HL-60/S4 treated with retinoic acid at 250 ng/mL for 4 days and 3 days (cell line): ENCODE measurements around the gene EHF.

Experiments
- in situ Hi-C: fragments of 300-500 bp; cut with MboI; formaldehyde crosslinking; loops from 2 replicates; pipeline ENCODE4 v1.7.0; 2022; ENCODE audit warnings: low sequenced_read_pairs

The EHF gene

DNA sequence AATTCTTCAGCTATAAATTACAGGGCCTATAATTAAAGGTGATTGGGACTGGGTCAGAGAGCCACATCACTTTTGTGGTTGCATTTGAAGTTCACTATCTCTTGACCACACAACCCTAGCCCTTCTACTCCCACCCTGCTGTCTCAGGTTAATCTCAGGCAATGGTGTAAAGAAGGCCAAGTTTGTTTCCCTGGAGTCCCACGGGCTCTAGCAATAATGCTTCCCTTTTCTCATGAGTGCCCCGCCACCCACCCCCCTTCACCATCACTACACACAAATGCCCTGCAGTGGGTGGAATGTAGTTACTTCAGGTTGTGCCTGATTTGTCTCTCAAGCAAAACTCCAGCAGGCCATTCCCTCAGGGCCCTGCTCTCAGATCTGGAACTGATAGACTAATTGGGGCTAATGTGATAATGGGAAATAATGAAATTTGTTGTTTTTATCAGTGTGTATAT is 1.8 kb upstream of the EHF start:
- in situ Hi-C loops = no loop called here

DNA sequence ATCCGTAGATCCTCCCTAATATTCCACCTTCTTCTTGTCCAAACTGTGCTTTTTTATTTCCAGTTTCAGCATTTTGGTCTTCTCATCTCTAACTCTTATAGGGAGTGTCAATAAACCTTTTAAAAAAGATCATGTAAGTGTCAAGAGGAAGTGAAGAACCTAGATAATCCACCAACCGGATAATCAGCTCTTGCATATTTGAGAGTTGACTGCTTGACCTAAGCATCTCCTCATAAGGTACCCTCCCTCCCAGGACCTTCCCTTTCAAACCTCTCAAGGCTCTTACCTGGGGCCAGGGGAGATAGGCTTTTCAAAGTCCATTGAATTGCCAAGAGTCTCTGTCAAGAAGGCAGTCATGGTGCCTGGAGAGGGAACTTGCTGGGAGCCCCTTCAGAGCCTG is 691 bp upstream of the EHF start:
- in situ Hi-C loops = no loop called here

DNA sequence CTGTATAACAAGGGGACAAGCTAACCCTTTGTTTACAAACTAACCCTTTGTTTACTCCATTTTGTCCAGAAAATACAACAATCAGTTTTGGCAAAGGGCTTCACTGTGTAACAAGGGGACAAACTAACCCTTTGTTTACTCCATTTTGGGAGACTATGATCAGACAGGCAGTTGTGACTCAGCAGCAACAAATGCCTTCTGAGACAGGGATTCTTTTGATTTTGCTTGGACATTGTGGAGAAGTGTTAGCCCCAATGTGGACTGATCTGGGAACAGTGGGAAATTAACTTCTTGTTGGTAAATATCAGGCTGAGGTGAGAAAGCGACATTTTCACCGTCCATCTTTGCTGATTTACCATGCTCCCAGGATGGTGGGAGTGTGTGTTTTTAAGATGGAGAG is 983 bp downstream of the EHF start:
- in situ Hi-C loops = no loop called here

DNA sequence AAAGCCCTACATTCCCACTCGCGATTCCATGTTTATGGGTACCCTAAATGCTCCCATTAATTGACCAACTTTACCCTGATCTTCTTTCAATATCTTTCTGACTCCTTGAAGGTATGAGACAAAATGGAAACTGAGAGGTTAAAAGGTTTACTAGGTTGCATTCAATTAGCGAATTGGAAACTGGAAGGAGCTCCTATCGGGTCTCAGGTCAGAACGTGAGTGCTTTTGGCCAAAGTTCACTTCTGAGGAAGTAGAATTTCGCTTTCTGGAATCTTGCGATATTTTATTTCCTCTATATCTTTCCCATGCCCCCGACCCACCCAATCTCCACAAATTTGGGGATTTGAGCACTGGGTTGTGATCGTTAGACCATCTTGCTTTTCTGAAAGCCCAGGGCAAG is 2.6 kb downstream of the EHF start:
- in situ Hi-C loops = no loop called here

DNA sequence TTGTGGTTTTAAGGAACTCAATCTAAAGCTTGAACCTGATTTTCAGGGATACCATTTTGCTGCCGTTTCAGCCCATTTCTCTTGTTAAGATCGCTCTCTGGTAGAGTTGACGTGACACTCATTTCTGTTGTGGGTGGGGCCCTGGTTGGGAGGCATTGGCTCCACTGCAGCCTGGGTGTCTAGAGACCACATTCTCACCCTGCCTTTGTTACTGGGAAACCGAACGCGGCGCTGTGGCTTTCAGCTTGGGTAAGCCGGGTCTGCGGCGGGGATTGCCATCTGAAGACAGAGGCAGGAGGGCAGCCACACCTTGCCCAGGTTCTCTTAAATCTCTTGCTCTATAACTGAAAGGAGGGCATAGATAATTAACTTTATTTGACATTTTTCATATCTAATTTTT is 3.2 kb downstream of the EHF start:
- in situ Hi-C loops = no loop called here

DNA sequence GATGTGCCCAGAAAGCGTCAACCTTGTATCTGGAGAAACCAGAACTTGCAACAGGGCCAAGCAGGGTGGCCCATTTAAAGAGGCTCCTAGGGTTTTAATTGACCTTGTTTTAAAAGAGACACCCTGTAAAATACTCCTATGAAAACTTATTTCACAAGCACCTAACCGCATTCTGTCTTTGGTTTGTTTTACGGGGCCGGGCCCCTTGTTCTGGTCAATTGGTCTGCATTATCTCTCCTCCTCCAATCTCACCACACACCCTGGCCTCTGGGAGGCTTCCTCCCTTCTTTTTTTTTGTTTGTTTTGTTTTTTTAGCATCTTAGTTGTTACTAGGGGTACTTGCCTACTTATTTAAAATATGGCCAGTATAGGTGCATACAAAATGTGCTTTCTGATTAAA is 4.7 kb downstream of the EHF start:
- in situ Hi-C loops = no loop called here

DNA sequence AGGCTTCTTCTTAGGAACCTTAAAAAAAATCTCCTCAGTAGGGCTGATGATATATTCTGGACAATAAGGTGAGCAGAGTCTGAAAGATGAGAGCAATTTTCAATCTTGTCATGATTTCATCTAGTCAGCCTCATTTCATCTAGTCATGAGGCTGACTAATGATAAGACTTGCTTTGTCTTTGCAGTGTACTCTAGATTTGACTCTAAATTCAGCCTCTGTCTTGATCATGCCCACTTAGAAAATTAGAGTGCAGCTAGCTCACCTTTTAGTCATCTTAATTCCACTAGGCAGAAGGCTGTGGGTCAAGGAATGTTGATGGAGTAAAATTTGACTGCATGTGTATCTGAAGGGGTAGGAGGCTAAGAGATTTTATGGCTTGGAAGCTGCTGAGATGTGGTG is 5.5 kb downstream of the EHF start:
- in situ Hi-C loops = no loop called here

DNA sequence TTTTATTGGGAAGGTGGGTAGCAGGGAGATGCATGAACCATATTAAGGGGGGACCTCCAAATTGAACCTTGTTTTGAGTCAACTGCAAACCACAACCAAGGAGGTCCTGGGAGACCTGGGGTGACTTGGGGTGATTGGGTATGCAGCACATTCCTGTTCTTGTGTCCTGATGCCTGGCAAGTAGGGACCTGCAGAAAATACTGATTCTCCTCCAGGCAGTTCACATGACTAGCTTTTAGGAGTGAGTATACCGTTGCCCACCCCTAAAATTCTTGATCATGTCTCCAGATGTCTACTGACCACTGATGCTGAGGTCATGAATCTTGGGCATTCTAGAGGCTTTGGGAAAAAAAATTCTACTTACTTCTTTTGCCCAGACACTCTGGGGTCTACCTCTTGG is 6.3 kb downstream of the EHF start:
- in situ Hi-C loops = no loop called here

DNA sequence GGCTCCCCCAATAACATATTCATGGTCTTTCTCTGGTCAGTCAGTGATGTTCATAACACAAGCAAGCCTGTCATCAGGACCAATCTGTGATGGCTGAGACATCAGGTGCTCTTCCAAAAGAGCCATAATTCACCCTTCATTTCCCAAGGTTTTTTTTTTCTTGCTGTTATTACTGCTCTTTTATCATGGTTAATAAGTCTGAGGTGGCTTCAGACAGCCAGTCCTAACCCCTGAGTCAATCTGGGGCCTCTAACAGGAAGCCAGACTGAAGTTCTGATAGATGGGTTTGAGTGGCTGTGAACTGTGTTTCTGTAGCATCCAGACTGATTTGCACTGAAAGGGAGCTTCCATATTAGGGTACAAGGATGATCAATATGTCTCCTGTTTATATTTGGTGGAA is 8.8 kb downstream of the EHF start:
- in situ Hi-C loops = no loop called here

DNA sequence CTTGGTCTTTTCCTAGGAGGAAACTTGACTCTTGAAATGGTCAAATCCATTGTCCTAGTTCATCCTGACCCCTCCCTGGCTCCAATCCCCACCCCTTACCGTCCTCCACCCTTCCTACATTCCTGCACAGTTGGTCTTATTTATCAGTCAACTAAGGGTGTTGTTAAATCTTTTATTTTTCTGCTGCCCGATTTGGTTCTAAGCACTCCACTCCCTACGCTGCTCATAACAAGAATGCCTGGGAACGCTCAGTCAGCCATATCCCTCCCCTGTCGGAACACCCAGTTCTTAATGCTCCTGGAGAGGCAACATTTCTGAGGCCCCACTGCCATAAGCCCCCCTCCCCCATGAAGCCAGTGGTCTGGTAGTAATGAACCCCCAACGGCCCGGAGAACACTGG is 9.7 kb downstream of the EHF start:
- in situ Hi-C loops = no loop called here

DNA sequence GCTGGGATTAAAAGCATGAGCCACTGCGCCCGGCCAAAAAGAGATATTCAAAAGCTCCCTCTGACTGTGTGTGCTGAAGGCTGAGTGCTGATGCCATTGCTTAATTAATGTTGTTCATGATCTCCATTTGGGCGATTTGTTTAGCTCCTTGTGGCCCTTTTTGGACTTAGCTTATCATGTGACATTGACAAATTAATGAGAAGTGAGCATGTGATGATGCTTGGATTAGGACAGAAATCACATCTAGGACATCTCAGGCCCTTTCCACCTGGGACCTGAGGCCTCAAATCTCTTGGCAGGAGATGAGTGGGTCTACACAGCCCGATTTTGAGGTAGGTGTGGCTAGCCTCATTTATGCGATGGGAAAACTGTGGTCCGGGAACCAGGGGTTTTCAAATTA is 10.4 kb downstream of the EHF start:
- in situ Hi-C loops = no loop called here

DNA sequence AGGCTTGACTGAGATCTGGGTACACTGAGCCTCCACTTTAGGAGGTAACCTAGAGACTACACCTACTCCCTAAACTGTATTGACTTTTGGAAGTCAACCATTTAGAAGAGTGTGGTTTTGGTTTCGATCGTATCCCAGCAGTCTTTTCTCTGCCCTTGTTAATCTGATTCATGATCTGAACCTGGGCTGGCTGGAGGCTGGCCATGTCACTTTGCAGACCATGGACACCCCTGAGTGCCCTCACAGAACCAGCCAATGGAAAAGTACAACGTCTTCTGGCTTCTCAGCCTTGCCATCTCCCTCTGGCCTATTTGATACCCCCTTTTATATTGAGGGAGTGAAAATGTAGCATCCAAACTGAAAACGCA is 10.8 kb downstream of the EHF start:
- in situ Hi-C loops = no loop called here

DNA sequence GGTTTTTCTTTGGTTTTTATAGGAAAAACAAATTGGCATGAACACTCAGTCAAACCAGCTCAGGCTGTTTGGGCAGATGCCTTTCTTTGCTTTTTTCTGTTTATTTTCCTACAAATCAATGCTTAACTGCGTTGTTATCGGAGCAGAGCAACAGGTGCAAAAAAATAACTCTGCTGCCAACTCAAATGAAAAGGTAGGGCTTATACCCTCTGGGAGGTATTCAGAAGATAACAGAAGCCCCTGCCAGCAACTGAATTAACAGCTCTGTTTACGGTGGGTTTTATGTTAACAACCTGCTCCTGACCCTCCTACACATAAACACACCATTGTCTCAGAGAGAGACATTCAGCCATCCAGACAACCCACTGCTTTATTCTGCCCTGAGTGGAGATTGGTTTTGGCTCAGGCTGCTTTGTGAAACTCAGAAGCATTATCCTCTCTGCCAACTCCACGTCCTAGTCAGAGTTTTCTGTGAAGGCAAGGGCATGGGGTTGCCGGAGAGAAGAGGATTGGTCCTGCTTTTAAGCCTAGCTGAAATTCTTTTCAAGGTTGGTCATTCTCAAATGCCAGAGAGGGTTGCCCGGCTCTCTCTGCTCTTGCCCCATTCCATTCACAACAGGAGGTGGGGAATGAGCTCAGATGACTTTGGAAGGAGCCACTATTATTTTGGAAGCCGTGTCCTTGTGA is 11.4 kb downstream of the EHF start:
- in situ Hi-C loops = no loop called here

DNA sequence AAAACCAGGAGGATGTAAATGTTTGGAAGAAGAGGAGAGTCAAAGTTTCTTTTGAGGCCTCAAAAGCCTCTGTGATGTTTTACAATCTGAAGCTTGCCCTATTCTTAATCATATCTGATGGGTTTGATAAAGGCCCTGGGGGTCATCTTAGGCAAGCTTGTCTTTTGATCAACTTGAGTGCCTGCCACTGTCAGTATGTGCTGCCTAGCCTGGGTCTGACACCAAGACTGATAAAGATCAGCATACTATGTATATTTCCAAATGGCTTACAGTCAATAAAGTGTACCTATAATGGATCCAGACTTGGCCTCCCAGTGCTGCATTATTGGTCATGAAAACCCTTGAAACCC is 12.7 kb downstream of the EHF start:
- in situ Hi-C loops = no loop called here

DNA sequence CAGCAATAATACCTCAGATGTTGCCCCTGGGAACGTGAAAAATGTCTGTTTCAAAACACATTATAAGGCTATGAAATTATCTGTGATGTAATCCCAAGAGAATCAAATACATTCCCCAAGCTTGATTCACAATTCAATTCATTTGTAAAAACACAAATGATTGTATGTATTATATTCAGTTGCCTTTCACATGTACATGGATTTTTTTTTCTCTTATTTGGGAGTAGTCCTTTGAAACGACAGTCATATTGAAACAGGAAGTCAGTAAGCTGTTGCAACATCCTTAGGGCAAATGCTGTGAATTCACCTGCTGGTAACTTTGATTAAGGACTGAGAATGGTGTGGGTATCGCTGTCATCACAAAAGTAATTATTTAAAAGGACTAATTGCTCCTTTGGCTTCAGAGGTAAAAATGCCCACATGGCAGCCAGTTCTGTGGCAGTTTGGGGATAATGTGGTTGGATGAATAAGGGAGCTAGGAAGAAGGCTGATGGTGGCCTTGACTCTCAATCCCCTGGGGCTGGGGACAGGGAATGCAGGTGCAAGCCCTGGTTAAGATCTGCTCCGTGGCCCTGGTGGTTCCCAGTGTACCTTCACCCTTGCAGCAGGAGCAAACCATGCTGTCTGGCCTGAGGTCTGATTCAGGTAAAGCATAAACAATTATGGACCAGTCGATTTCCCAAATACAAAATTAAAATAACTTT is 13.2 kb downstream of the EHF start:
- in situ Hi-C loops = no loop called here

DNA sequence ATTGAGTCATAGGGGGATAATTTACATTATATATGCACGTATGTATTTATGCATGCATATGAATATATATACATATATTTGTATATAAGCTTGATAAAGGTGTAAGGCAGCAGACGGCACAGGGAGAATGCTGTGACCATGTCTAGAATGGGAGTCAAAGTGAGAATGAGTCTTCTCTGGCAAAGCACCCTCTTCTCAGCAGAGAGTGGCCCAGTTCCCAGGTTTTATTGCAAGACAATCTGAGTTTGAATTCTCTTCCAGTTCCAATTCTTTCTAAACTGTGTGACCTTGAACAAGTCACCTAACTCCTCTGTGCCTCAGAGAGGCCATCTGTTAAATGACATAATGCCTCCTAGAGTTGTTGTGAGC is 13.8 kb downstream of the EHF start:
- in situ Hi-C loops = no loop called here

DNA sequence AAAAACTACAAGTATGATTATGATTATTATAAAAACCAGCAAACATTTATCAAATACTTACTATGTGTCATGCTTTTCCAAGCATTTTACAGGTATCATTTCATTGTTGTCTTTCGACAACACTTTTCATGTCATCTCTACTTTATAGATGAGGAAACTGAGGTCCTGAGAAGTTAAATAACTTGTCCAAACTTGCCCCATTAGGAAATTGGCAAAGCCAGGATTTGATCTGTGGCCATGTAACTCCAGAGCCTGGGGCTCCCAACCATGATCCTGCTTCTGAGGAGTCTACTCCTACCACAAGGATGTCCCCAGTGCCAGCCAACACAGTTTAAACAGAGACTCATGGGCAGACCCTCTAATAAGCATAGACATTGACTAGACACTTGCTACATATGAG is 15.2 kb downstream of the EHF start:
- in situ Hi-C loops = no loop called here

DNA sequence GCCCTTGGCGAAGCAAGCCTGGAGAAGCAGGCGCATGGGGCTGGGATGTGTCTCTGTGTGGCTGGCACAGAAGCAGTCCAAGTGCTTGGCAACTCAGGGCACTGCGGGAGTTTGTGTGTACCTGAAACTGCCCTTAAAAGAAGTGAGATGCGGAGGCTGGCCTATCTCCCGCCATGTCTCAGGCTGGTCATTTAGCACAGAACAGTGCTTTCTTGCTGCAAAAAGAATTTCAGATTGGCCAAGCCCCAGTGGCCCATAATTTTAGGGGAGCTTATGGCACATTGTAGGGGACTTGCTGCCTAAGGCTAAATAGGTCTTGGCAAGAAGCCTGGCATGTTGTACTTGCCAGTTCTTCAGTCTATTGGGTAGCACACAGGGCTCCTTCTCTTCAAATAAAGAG is 16.4 kb downstream of the EHF start:
- in situ Hi-C loops = no loop called here

DNA sequence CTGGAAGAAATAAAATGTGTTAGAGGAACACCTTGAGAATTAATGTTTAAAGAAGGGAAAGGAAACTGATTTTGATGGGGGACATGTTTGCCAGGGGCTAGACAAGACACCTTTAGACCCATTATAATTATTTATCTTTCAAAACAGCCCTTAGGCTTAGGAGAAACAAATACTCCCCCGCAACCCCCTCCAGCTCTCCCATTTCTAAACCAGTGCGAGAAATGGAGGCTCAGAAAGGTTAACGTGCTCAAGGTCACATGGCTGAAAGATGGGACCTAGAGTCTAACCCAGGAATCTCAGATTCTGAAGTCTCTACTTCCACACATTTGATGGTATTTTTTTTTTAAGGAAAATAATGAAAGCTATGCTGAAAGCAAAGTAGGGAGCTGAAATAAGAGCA is 18.0 kb downstream of the EHF start:
- in situ Hi-C loops = no loop called here

DNA sequence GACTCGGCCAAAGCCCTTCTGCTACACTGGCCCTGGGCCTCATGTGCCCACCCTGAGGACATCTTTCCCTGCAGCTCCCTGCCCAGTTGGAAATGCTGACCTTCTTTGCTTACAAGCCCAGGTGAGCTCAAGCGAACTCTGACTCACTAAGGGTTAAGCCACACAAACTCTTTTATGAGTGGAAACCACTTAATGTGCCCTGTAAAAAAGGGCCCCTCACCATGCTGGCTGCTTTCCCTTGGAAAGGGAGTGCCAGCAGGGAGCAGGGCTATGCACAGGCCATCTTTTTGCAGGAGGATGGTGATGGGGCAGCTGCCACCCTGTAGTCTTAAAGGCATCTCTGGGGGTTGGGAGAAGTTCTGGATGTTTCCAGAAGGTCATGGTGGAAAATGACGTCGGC is 18.7 kb downstream of the EHF start:
- in situ Hi-C loops = no loop called here

DNA sequence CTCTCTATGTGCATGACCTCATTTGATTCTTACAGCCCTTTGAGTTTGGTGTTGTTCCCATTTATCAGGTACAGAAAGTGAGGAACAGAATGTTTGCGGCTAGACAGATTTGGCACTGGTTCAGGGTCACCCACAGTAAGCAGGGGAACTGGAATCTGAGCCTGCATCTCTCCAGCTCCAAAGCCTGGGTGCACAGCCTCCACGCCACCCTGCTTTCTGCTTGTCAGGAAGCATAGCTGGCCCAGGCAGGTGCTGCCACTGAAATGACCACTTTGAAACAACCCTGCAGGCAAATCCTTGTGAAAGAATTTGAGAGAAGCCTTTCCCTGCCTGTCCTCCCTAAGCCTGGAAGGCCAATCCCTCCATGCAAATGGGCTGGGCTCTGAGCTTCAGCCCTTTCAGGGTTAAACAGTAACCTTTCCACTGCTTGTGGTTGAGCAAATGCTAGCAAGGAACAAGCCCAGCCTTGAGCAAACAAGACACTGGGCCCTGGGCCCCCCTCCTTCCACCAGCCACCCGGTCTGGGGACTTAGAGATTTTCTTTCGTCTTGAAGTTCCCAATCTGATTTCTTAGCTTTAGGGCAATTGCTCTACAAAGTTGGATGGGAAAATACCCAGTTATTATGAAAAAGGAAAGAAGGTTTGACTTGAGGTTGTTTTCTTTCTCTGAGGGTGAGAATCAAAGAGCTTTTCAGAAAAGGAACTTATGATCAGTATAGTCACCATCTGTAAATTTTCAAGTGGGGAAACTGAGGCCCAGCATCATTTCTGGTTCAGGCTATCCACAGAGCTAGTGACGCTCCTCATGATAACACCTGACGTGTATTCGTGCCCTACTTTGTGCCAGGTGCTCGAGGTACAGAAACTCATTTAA is 19.4 kb downstream of the EHF start:
- in situ Hi-C loops = no loop called here

DNA sequence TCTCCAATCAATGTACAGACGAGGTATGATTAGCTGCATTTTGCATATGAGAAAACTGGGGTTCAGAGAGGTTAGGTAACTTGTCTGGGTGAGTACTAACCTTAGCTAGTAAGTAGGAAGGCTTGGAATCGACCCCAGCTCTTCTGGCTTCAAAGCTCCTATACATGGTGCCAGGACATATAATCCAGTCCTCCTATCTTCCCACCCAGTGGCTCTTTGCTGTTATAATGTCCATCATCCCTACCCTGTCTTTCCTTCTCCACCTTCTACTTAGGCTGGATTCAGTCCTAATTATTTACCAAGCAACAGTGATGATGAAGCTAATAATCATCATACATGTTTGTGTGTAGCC is 20.0 kb downstream of the EHF start:
- in situ Hi-C loops = no loop called here
